Measurements from ENCODE around the gene VPS45. TPM values are rescaled to one million over a fixed set of nuclear protein-coding genes. Genes with fewer than 3 reads are reported as not detected.
A peak's percentile ranks its signal among the peaks of the same experiment; 100 is the strongest.

Gene VPS45
- total RNA-seq, 1 experiment from 2014 or later: 30.3 TPM

DNA sequence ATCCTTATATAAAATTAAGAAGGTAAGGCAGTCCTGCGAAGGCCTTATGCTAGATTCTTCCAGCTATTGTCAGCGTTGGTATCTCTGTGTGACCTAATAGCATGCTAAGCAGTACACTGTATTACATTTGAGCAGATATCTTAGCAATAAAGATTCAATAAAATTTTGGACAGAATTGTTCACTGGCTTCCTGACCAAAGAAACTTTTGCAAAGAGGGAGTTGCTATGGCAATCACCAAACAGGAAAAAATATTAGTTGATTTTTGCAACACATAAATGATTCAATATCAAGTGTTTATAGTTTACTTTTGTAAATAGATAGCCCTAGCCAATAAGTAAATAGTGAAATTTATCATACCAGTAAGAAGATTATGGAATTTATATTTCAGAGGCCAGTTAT is 51.1 kb downstream of the VPS45 start:
- no peak overlapping the region for H3K4me2 ChIP-seq
- H3K36me3 ChIP-seq (ENCODE audit: low read depth): no peaks in the 10 kb centered on the region
- no peaks in the 10 kb centered on the region for H3F3A ChIP-seq (ENCODE audit: insufficient read depth, low read depth)
- no peak overlapping the region for H3K4me3 ChIP-seq
- H3K9me3 ChIP-seq (ENCODE audit: insufficient read depth, low read depth): no peaks in the 10 kb centered on the region
- H3K27me3 ChIP-seq (ENCODE audit: insufficient read depth, low read depth): no peaks in the 10 kb centered on the region
- POLR2A ChIA-PET (ENCODE audit: unreplicated experiment): no interaction called here
- no peak overlapping the region for H2AFZ ChIP-seq
- intact Hi-C loops (cut with micrococcal nuclease; ENCODE audit: unreplicated experiment): no loop called here
- no peaks in the 10 kb centered on the region for H3K9me2 ChIP-seq (ENCODE audit: insufficient read depth)
- H3K4me1 ChIP-seq (replicated peaks; ENCODE audit: insufficient read depth): peaks cover 10% of the 10 kb centered on the region; the same call in 1 of the 2 replicates
- no TSS peak for BruUV-seq (replicated peaks)
- H4K20me1 ChIP-seq (ENCODE audit: insufficient read depth): no peaks in the 10 kb centered on the region
- no peak for TF ChIP-seq EZH2 (IDR thresholded peaks at IDR 0.05; ENCODE audit: low read depth)
- H3K27ac ChIP-seq: no peak overlapping the region
- H3K79me2 ChIP-seq (ENCODE audit: low read depth): no peaks in the 10 kb centered on the region
- DNase-seq: peak in 1 of 2 experiments; percentile 39
- CTCF ChIA-PET: no interaction called here

GRCh38 chr1:150121236-150121862 is 53.8 kb downstream of the VPS45 start:
- H2AFZ ChIP-seq: no peak overlapping the region
- no peaks in the 10 kb centered on the region for H3K36me3 ChIP-seq (ENCODE audit: low read depth)
- no peaks in the 10 kb centered on the region for H3F3A ChIP-seq (ENCODE audit: insufficient read depth, low read depth)
- no peak overlapping the region for H3K4me2 ChIP-seq
- H3K27me3 ChIP-seq (ENCODE audit: insufficient read depth, low read depth): no peaks in the 10 kb centered on the region
- H3K9me2 ChIP-seq (ENCODE audit: insufficient read depth): no peaks in the 10 kb centered on the region
- peaks cover 10% of the 10 kb centered on the region; the same call in 1 of the 2 replicates for H3K4me1 ChIP-seq (replicated peaks; ENCODE audit: insufficient read depth)
- TF ChIP-seq CTCF (conservative IDR thresholded peaks at IDR 0.05) (no peak), EZH2 (IDR thresholded peaks at IDR 0.05; ENCODE audit: low read depth) (no peak)
- no peaks in the 10 kb centered on the region for H3K9me3 ChIP-seq (ENCODE audit: insufficient read depth, low read depth)
- DNase-seq: peak in 1 of 2 experiments; percentile 62
- BruUV-seq (replicated peaks): no TSS peak
- H3K4me3 ChIP-seq: no peak overlapping the region
- CTCF ChIA-PET: interaction anchor here (0.6 kb wide), 1 partner anchor 18 kb away, joined by 17 read pairs; no protein-coding TSS in a partner anchor
- H4K20me1 ChIP-seq (ENCODE audit: insufficient read depth): no peaks in the 10 kb centered on the region
- H3K27ac ChIP-seq: no peak overlapping the region
- H3K79me2 ChIP-seq (ENCODE audit: low read depth): no peaks in the 10 kb centered on the region
- POLR2A ChIA-PET (ENCODE audit: unreplicated experiment): no interaction called here
- intact Hi-C loops (cut with micrococcal nuclease; ENCODE audit: unreplicated experiment): no loop called here

GRCh38 chr1:150126811-150127210 is 59.2 kb downstream of the VPS45 start:
- no TSS peak for BruUV-seq (replicated peaks)
- Histone ChIP-seq H3K27ac (no peak overlapping the region), H4K20me1 (ENCODE audit: insufficient read depth) (no peaks in the 10 kb centered on the region), H3K9me2 (ENCODE audit: insufficient read depth) (no peaks in the 10 kb centered on the region), H3K79me2 (ENCODE audit: low read depth) (no peaks in the 10 kb centered on the region), H3F3A (ENCODE audit: insufficient read depth, low read depth) (no peaks in the 10 kb centered on the region), H3K9me3 (ENCODE audit: insufficient read depth, low read depth) (no peaks in the 10 kb centered on the region), H3K4me1 (replicated peaks; ENCODE audit: insufficient read depth) (peaks cover 1% of the 10 kb centered on the region; the same call in 1 of the 2 replicates), H3K36me3 (ENCODE audit: low read depth) (no peaks in the 10 kb centered on the region), H3K4me3 (no peak overlapping the region), H2AFZ (no peak overlapping the region), H3K27me3 (ENCODE audit: insufficient read depth, low read depth) (no peaks in the 10 kb centered on the region), H3K4me2 (no peak overlapping the region)
- ChIA-PET POLR2A (ENCODE audit: unreplicated experiment) (no interaction called here), CTCF (no interaction called here)
- TF ChIP-seq EZH2 (IDR thresholded peaks at IDR 0.05; ENCODE audit: low read depth): no peak
- no peak for TF ChIP-seq CTCF (conservative IDR thresholded peaks at IDR 0.05)
- no peak for DNase-seq
- intact Hi-C loops (cut with micrococcal nuclease; ENCODE audit: unreplicated experiment): no loop called here

Measured in PC-9 (cell line).